Mesenchymal stem cell (in vitro differentiated cells and primary cell): ENCODE measurements around the gene TMEM164.

Experiments used
- DNase-seq: peaks from one replicate; pipeline ENCODE4 v3.0.0-alpha.2; 2013
- H2AFZ ChIP-seq: one replicate; pipeline ENCODE4 v1.6.1; 2013; ENCODE audit warnings: low read depth, mild to moderate bottlenecking, control low read depth, inconsistent platforms, low read length, moderate library complexity
- H2AK5ac ChIP-seq: 2 replicates; pipeline ENCODE4 v1.6.1; 2013; ENCODE audit warnings: low read length, moderate library complexity, mild to moderate bottlenecking, inconsistent platforms; ENCODE audit not compliant: severe bottlenecking
- H2BK120ac ChIP-seq: one replicate; pipeline ENCODE4 v1.6.1; 2013; ENCODE audit warnings: low read depth, mild to moderate bottlenecking, inconsistent platforms, low read length, moderate library complexity
- H2BK12ac ChIP-seq, 2 experiments: one replicate each; pipeline ENCODE4 v1.6.1; 2013; ENCODE audit warnings: inconsistent platforms in 2 of 2, low read length in 2 of 2, mild to moderate bottlenecking in 2 of 2, moderate library complexity in 2 of 2, control low read depth in 1 of 2
- H2BK15ac ChIP-seq: one replicate; pipeline ENCODE4 v1.6.1; 2013; ENCODE audit warnings: mild to moderate bottlenecking, low read depth, inconsistent platforms; ENCODE audit not compliant: poor library complexity, severe bottlenecking
- H2BK5ac ChIP-seq: 2 replicates; pipeline ENCODE4 v1.6.1; 2013; ENCODE audit warnings: low read depth, mild to moderate bottlenecking, low read length, control low read depth, inconsistent platforms; ENCODE audit not compliant: poor library complexity, severe bottlenecking
- H3K14ac ChIP-seq, 2 experiments: one replicate each; pipeline ENCODE4 v1.6.1; 2013; ENCODE audit warnings: inconsistent platforms in 2 of 2, low read length in 2 of 2, control low read depth in 1 of 2, mild to moderate bottlenecking in 1 of 2, moderate library complexity in 1 of 2
- H3K18ac ChIP-seq, 2 experiments: one replicate each; pipeline ENCODE4 v1.6.1; 2013; ENCODE audit warnings: inconsistent platforms in 2 of 2, low read length in 2 of 2, control low read depth in 1 of 2, low read depth in 1 of 2, mild to moderate bottlenecking in 1 of 2
- H3K23ac ChIP-seq, 2 experiments: one replicate each; pipeline ENCODE4 v1.6.1; 2013; ENCODE audit warnings: inconsistent platforms in 2 of 2, low read length in 2 of 2, mild to moderate bottlenecking in 2 of 2, moderate library complexity in 2 of 2, control low read depth in 1 of 2
- H3K27ac ChIP-seq: 2 replicates; pipeline ENCODE4 v1.5.1; 2013; ENCODE audit warnings: mild to moderate bottlenecking, moderate library complexity, low read length, control low read depth, inconsistent platforms; ENCODE audit not compliant: poor library complexity, severe bottlenecking
- H3K27me3 ChIP-seq, 2 experiments: 2 replicates each; pipeline versions ENCODE4 v1.6.1 to v1.7.0; 2013; ENCODE audit warnings: low read length in 2 of 2, mild to moderate bottlenecking in 2 of 2, moderate library complexity in 2 of 2, control low read depth in 1 of 2, inconsistent platforms in 1 of 2; ENCODE audit not compliant: control insufficient read depth in 1 of 2, insufficient read depth in 1 of 2
- H3K36me3 ChIP-seq, 2 experiments: 2 replicates each; pipeline versions ENCODE4 v1.6.1 to v1.7.0; 2013; ENCODE audit warnings: low read length in 2 of 2, control low read depth in 1 of 2, inconsistent platforms in 1 of 2, low read depth in 1 of 2, mild to moderate bottlenecking in 1 of 2; ENCODE audit not compliant: insufficient read depth in 2 of 2, control insufficient read depth in 1 of 2
- H3K4ac ChIP-seq, 2 experiments: one replicate each; pipeline ENCODE4 v1.6.1; 2013; ENCODE audit warnings: inconsistent platforms in 2 of 2, low read length in 2 of 2, mild to moderate bottlenecking in 2 of 2, moderate library complexity in 2 of 2, control low read depth in 1 of 2, low read depth in 1 of 2
- H3K4me1 ChIP-seq: 2 replicates; pipeline ENCODE4 v1.6.1; 2013; ENCODE audit warnings: low read depth, low read length, control low read depth; ENCODE audit not compliant: control insufficient read depth, insufficient read depth
- H3K4me2 ChIP-seq: 2 replicates; pipeline ENCODE4 v1.6.1; 2013; ENCODE audit warnings: low read length, mild to moderate bottlenecking, inconsistent platforms; ENCODE audit not compliant: poor library complexity, severe bottlenecking
- H3K4me3 ChIP-seq, 2 experiments: 2 replicates each; pipeline versions ENCODE4 v1.5.1 to v1.7.0; 2013; ENCODE audit warnings: low read length in 2 of 2, mild to moderate bottlenecking in 2 of 2, control low read depth in 1 of 2, low read depth in 1 of 2; ENCODE audit not compliant: insufficient read depth in 1 of 2
- H3K79me1 ChIP-seq: replicated peaks from 2 replicates; pipeline ENCODE4 v1.6.1; 2013; ENCODE audit warnings: mild to moderate bottlenecking, control low read depth, low read length, inconsistent platforms; ENCODE audit not compliant: poor library complexity, severe bottlenecking
- H3K9ac ChIP-seq: 2 replicates; pipeline ENCODE4 v1.7.0; 2013; ENCODE audit warnings: mild to moderate bottlenecking, low read length, moderate library complexity
- H3K9me3 ChIP-seq: 2 replicates; pipeline ENCODE4 v1.7.0; 2013; ENCODE audit warnings: mild to moderate bottlenecking, low read length; ENCODE audit not compliant: control insufficient read depth
- H4K8ac ChIP-seq: one replicate; pipeline ENCODE4 v1.6.1; 2013; ENCODE audit warnings: inconsistent platforms, mild to moderate bottlenecking, low read length, moderate library complexity
- H4K91ac ChIP-seq: one replicate; pipeline ENCODE4 v1.6.1; 2013; ENCODE audit warnings: mild to moderate bottlenecking, low read length, inconsistent platforms
- WGBS: methylation state at CpG from one replicate; pipeline ENCODE4 v1.1.7; 2013; ENCODE audit warnings: mixed read lengths; 5-methylcytosine and 5-hydroxymethylcytosine counted together

The TMEM164 gene

GRCh38 chrX:110208092-110208491 is 205.2 kb downstream of the TMEM164 start:
- no peak overlapping the region for H2BK5ac ChIP-seq
- no peak overlapping the region for H2BK12ac ChIP-seq
- H3K9me3 ChIP-seq = no peaks in the 10 kb centered on the region
- no peak overlapping the region for H2AFZ ChIP-seq
- H3K18ac ChIP-seq = no peak overlapping the region
- 40% methylated on average over 2 of the region's 2 CpGs for WGBS
- H3K27ac ChIP-seq = no peak overlapping the region
- no peaks in the 10 kb centered on the region for H3K36me3 ChIP-seq
- no peak overlapping the region for H3K4me2 ChIP-seq
- H3K4me1 ChIP-seq = no peaks in the 10 kb centered on the region
- no peak overlapping the region for H4K8ac ChIP-seq
- H3K14ac ChIP-seq = no peak overlapping the region
- peaks cover 0 to 13% of the 10 kb centered on the region in 2 experiments for H3K27me3 ChIP-seq
- no peak for DNase-seq
- H2AK5ac ChIP-seq = no peak overlapping the region
- no peak overlapping the region for H3K4me3 ChIP-seq
- H3K9ac ChIP-seq = no peak overlapping the region
- H2BK120ac ChIP-seq = no peak overlapping the region
- no peak overlapping the region for H3K23ac ChIP-seq
- no peak overlapping the region for H4K91ac ChIP-seq
- H2BK15ac ChIP-seq = no peak overlapping the region
- peaks cover 2% of the 10 kb centered on the region for H3K79me1 ChIP-seq
- no peak overlapping the region for H3K4ac ChIP-seq

GRCh38 chrX:110210417-110211139 is 207.7 kb downstream of the TMEM164 start:
- Histone ChIP-seq H2BK5ac (no peak overlapping the region), H3K14ac (no peak overlapping the region), H3K4me1 (no peaks in the 10 kb centered on the region), H3K23ac (no peak overlapping the region), H2AFZ (no peak overlapping the region), H3K27ac (peak overlapping the region; percentile 25), H4K91ac (no peak overlapping the region), H2BK120ac (peak overlapping the region; percentile 54), H3K9me3 (no peaks in the 10 kb centered on the region), H2BK12ac (no peak overlapping the region), H4K8ac (no peak overlapping the region), H3K79me1 (peaks cover 3% of the 10 kb centered on the region), H3K9ac (no peak overlapping the region), H3K27me3 (peaks cover 0 to 13% of the 10 kb centered on the region in 2 experiments), H2BK15ac (no peak overlapping the region), H3K4me2 (no peak overlapping the region), H3K36me3 (peaks cover 0 to 4% of the 10 kb centered on the region in 2 experiments), H2AK5ac (no peak overlapping the region), H3K18ac (peak overlapping the region; percentile 52 to 82), H3K4me3 (no peak overlapping the region), H3K4ac (peak overlapping the region in 1 of 2 experiments; percentile 58)
- 10% methylated on average over 2 of the region's 5 CpGs for WGBS
- peak; percentile 93 for DNase-seq

- peaks cover 3% of the 10 kb centered on the region for H3K79me1 ChIP-seq
- DNase-seq = no peak
- H3K36me3 ChIP-seq = peaks cover 0 to 6% of the 10 kb centered on the region in 2 experiments
- H3K4me2 ChIP-seq = no peak overlapping the region
- no peak overlapping the region for H3K4me3 ChIP-seq
- H2BK5ac ChIP-seq = no peak overlapping the region
- 100% methylated on average over 1 of the region's 1 CpG for WGBS
- no peak overlapping the region for H3K18ac ChIP-seq
- no peak overlapping the region for H4K8ac ChIP-seq
- no peak overlapping the region for H4K91ac ChIP-seq
- H2BK12ac ChIP-seq = no peak overlapping the region
- no peak overlapping the region for H3K23ac ChIP-seq
- H3K4me1 ChIP-seq = no peaks in the 10 kb centered on the region
- no peak overlapping the region for H2BK120ac ChIP-seq
- no peak overlapping the region for H3K9ac ChIP-seq
- H2AFZ ChIP-seq = no peak overlapping the region
- H3K9me3 ChIP-seq = no peaks in the 10 kb centered on the region
- no peak overlapping the region for H3K14ac ChIP-seq
- H3K27me3 ChIP-seq = peaks cover 0 to 13% of the 10 kb centered on the region in 2 experiments
- H3K4ac ChIP-seq = no peak overlapping the region
- no peak overlapping the region for H2BK15ac ChIP-seq
- no peak overlapping the region for H3K27ac ChIP-seq
- H2AK5ac ChIP-seq = no peak overlapping the region
These were observed 208.4 kb downstream of the TMEM164 start for GRCh38 chrX:110211340-110211739.

- no peak overlapping the region for H2AFZ ChIP-seq
- no peak overlapping the region for H3K9ac ChIP-seq
- no peak overlapping the region for H3K18ac ChIP-seq
- H3K14ac ChIP-seq = no peak overlapping the region
- whole genome bisulfite sequencing = 100% methylated on average over 1 of the region's 3 CpGs
- H2BK15ac ChIP-seq = no peak overlapping the region
- DNase-seq = peak; percentile 24
- no peak overlapping the region for H3K4ac ChIP-seq
- H3K27ac ChIP-seq = no peak overlapping the region
- no peak overlapping the region for H3K23ac ChIP-seq
- H2AK5ac ChIP-seq = no peak overlapping the region
- H3K4me3 ChIP-seq = no peak overlapping the region
- no peak overlapping the region for H3K4me2 ChIP-seq
- peaks cover 0 to 8% of the 10 kb centered on the region in 2 experiments for H3K27me3 ChIP-seq
- H3K79me1 ChIP-seq = peaks cover 1% of the 10 kb centered on the region
- H2BK5ac ChIP-seq = no peak overlapping the region
- H3K36me3 ChIP-seq = peaks cover 0 to 6% of the 10 kb centered on the region in 2 experiments
- no peak overlapping the region for H2BK12ac ChIP-seq
- no peak overlapping the region for H4K8ac ChIP-seq
- no peaks in the 10 kb centered on the region for H3K4me1 ChIP-seq
- no peaks in the 10 kb centered on the region for H3K9me3 ChIP-seq
- no peak overlapping the region for H2BK120ac ChIP-seq
- no peak overlapping the region for H4K91ac ChIP-seq
These were observed 209.4 kb downstream of the TMEM164 start for GRCh38 chrX:110212299-110212698.
